Esophagus squamous epithelium (tissue), 4 donors: ENCODE data around the gene CARMIL1.

Experiments
- POLR2A ChIP-seq, 4 donors: fragments of 450-650 bp; IDR thresholded peaks; one replicate each; pipeline ENCODE4 v1.6.1; 2017; ENCODE audit warnings: antibody characterized with exemption in 4 of 4, mild to moderate bottlenecking in 4 of 4, moderate library complexity in 3 of 4
- TF ChIP-seq, protein P1 (sequence below), 6 experiments: fragments of 450-650 bp in 4 of 6; fragments of 200-600 bp in 2 of 6; sonication (generic) in 2 of 6; IDR thresholded peaks; one replicate each; pipeline ENCODE4 v1.5.1; 2016 to 2019; ENCODE audit warnings: antibody characterized with exemption in 6 of 6, mild to moderate bottlenecking in 4 of 6, moderate library complexity in 4 of 6

DNA sequence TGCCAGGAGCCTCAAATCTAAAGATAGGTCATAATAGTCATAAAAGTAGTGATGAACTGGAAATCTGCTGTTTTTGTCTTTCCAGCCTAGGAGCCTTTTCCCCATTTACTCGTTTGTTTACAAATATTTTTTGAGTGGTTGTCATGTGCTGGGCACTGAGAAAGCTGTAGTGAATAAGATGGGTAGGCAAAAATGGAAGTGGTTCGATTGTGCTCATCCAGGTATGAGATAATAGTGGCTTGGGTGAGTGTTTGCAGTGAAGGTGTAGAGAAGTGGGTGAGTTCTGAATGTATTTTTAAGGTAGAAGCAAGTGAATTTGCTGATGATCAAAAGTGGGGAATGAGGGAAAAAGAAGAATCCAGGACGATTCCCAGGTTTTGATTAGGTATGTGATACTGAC is 53.0 kb downstream of the CARMIL1 start:
- TF ChIP-seq, protein P1, sequence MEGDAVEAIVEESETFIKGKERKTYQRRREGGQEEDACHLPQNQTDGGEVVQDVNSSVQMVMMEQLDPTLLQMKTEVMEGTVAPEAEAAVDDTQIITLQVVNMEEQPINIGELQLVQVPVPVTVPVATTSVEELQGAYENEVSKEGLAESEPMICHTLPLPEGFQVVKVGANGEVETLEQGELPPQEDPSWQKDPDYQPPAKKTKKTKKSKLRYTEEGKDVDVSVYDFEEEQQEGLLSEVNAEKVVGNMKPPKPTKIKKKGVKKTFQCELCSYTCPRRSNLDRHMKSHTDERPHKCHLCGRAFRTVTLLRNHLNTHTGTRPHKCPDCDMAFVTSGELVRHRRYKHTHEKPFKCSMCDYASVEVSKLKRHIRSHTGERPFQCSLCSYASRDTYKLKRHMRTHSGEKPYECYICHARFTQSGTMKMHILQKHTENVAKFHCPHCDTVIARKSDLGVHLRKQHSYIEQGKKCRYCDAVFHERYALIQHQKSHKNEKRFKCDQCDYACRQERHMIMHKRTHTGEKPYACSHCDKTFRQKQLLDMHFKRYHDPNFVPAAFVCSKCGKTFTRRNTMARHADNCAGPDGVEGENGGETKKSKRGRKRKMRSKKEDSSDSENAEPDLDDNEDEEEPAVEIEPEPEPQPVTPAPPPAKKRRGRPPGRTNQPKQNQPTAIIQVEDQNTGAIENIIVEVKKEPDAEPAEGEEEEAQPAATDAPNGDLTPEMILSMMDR (IDR thresholded peaks at IDR 0.05) = no peak
- TF ChIP-seq POLR2A (IDR thresholded peaks at IDR 0.05) = no peak
